GM21825 (cell line): ENCODE measurements around the gene ATIC.

Experiments used
- ATAC-seq: cut with Tn5 transposase; IDR thresholded peaks from one replicate; pipeline ENCODE4 v1.9.1; 2021; ENCODE audit warnings: mild to moderate bottlenecking, moderate library complexity; ENCODE audit not compliant: unreplicated experiment

ATIC gene

GRCh38 chr2:215374642-215375466, 63.0 kb downstream of the ATIC start:
- ATAC-seq, result no peak

GRCh38 chr2:215375467-215375830, 63.6 kb downstream of the ATIC start:
- ATAC-seq, result no peak

DNA sequence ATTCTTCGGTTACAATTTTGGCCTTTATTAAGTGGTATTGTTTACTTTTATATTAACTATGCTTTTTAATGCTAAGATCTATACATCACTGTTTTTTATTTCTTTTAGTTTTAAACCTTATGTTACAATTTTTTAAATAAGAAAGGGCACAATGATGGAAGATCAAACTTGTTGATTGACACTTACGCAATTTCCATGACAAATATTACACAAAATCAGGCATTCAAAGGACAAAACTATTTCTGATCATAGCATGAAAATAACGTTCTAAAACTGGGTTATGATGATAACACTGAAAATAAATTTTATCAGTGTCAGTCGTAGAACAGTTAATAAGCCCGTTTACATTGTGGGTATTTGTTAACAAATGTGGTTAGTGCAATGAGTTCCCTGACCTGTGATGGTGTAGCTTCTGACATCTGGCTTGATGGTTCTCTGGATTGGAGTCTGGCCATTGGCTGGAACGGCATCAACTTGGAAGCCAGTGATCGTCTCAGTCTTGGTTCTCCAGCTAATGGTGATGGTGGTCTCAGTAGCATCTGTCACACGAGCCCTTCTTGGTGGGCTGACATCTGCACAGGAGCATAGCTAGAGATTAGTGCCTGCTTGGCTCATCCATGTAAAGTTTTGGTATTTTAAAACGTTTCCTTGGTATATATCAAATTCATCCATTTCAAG, 64.4 kb downstream of the ATIC start:
- ATAC-seq, result no peak

DNA sequence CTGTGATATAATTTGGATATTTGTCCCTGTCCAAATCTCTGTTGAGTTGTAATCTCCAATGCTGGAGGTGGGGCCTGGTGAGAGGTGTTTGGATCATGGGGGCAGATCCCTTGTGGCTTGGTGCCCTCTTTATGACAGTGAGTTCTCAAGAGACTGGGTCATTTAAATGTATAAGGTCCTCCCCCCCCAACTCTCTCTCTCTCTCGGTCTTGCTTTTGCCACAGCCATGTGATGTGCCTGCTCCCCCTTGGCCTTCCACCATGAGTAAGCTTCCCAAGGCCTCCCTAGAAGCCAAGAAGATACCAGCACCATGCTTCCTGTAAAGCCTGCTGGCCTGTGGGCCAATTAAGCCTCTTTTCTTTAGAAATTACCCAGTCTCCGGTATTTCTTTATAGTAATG, 65.4 kb downstream of the ATIC start:
- ATAC-seq, result no peak

- ATAC-seq, result no peak
These were observed 66.2 kb downstream of the ATIC start for GRCh38 chr2:215378045-215378444.

DNA sequence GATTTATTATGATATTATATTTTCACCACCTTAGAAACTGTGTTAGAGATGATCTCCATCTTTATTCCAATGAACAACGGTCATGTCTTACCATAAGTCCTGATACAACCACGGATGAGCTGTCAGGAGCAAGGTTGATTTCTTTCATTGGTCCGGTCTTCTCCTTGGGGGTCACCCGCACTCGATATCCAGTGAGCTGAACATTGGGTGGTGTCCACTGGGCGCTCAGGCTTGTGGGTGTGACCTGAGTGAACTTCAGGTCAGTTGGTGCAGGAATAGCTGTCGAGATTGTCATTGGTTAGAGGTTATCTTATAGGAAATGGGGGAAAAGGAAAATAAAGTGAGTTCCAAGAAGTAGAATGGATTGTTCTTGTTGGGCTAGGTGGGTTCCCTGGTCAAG, 67.2 kb downstream of the ATIC start:
- ATAC-seq, result no peak

DNA sequence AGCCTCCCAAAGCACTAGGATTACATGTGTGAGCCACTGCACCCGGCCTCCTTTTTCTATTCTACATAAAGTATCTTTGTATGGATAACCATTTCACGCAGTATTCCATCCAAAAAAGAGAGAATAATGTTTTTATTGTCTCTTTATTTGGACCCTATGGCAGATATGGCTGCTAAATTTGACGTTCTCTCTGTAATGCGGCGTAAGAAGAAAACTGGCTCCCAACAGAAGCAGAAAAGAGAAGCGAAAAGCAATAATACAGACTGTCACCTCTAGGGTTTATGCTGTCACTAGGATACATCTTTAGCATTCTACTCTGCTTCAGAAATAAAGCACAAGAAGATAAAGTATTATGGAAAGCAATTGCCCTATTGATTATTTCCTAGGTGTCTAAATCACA, 68.1 kb downstream of the ATIC start:
- no peak for ATAC-seq

DNA sequence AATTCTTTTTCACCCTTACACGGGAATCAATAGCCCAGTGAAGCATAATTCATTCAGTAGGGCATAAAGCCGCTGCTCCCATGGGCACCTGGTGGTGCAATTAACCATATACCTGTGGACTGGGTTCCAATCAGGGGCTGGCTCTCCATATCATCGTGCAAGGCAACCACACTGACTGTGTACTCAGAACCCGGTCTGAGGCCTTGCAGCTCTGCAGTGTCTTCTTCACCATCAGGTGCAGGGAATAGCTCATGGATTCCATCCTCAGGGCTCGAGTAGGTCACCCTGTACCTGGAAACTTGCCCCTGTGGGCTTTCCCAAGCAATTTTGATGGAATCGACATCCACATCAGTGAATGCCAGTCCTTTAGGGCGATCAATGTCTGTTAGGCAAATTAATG, 68.8 kb downstream of the ATIC start:
- no peak for ATAC-seq

GRCh38 chr2:215382011-215382410, 70.2 kb downstream of the ATIC start:
- ATAC-seq, result no peak

GRCh38 chr2:215382480-215382879, 70.6 kb downstream of the ATIC start:
- ATAC-seq, result no peak

GRCh38 chr2:215383652-215384279, 71.9 kb downstream of the ATIC start:
- ATAC-seq, result no peak

DNA sequence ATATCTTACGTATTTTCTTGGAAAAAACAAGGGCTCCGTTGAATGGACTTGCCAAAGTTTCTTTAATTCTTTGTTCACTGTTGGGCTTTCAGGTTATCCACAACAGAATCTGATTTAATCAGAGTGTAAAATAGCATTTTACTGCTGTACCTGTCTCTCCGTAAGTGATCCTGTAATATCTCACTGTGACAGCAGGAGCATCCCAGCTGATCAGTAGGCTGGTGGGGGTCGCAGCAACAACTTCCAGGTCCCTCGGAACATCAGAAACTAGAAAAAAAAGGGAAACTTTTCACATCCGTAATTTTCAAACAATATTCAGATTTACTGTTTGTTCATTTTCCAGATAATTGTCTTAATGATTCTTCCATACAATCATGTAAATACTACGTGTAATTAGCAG, 72.9 kb downstream of the ATIC start:
- ATAC-seq, result no peak

DNA sequence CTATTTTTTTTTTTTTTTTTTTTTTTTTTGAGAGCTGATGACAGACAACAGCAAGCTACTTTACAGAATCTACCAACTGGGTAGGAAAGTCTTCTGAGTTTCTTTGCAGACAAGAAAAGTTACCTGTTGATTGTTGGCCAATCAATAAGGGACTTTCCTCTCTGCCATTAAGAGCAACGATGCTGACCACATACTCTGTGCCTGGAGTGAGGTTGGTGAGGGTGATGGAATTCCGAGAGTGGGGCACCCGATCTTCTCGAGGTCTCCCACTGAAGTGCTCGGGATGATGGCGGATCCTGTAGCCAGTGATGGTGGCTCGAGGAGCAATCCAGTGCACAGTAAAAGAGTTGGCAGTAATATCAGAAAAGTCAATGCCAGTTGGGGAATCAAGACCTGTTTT, 74.7 kb downstream of the ATIC start:
- no peak for ATAC-seq

GRCh38 chr2:215388002-215388728, 76.3 kb downstream of the ATIC start:
- no peak for ATAC-seq

DNA sequence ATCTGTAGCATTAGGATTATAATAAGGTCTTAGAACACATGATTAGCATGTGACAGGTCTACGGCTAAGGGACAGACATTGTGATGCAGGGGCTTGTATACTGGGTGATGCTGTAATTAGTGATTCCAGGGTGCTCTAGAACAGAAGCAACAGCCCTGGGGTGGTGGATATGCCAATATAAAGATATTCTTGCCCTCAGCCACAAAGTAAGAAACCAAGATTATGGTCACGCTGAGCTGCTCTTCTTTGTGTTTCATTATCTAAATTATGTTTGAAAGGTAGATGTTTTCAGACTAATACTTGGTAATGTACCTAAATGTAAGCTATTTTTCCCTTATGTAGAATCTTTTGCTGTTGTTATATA, 78.7 kb downstream of the ATIC start:
- no peak for ATAC-seq

GRCh38 chr2:215391531-215391930, 79.7 kb downstream of the ATIC start:
- ATAC-seq, result no peak

DNA sequence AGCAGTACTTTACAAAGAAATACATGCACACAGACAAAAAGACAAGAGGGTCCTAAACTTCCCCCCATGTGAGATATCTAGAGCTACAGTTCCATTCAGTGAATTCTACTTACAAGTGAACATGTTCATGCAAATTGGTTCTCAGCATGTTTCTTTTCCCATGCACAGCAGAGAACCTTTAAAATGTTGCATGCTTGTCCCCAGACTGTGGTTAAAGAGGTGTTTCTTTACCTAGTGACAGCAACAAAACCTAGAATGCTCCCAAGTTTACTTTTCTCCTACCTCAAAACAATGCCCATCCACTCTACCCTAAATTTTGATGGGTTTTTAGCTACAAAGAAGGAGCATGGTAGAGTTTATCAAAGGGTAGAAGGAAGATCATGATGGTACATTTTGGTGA, 80.3 kb downstream of the ATIC start:
- ATAC-seq, result no peak

DNA sequence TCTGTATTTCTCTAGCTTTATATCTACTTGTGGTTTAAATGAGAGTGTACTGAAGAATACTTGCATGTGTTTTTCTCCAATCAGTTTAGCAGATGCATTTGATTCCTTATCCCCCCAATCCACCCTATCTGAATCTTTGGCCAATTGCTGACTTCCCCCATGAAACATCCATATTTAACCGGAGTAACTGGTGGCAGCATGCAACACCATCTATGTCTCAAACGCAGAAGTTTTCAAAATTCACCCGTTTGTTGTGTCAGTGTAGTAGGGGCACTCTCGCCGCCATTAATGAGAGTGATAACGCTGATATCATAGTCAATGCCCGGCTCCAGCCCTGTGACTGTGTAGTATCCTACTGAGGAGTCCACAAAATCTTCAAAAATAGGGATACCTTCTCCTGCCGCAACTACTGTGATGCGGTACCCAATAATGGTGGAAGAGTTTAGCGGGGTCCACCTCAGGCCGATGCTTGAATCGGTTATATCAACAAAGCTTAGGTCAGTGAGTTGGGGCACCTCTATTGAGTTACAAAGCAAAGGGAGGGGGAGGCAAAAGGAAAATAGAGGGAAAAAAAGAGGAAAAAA, 80.9 kb downstream of the ATIC start:
- ATAC-seq, result no peak

DNA sequence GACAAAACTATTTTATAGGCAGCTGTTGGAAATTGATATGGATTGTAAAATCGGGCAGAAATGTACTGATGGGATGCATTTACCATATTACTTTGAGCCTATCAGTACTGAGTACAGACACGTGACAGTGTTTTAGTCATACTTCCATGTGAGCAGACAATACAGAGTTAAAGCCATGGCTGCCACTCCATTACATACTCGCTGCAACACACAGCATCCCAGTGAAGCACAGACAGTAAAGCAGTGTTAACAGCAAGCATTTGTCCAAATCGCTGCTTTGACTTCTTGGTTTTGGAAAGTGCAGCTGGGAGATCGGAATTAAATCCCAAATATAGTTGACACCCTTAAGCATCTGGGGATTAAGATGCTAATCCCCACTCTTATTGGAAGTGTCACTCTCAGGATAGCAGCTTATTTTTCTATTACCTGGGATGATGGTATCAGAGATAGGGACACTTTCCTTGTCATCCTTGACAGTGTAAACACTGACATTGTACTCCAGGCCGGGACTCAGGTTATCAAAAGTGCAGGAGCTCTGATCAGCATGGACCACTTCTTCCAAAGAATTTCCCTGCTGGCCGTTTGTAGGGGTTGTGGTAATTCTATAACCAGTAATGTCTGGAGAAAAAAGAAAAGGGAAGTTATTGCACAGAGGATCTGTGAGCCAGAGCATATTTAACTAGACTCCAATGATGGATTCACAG, 82.4 kb downstream of the ATIC start:
- ATAC-seq, result no peak

GRCh38 chr2:215395687-215396460, 84.0 kb downstream of the ATIC start:
- no peak for ATAC-seq
